ENCODE results near the gene CCDC6. TPM values are rescaled to one million over a fixed set of nuclear protein-coding genes. Genes with fewer than 3 reads are reported as not detected.
"Not testable (repeated sequence)": the region's sequence is repeated elsewhere in the genome, so short reads cannot be mapped to it uniquely, and the experiment has no call there.

The CCDC6 gene
- 100 to 1,000 TPM in 1 of 2 donors, 10 to 100 TPM in 1; 77.7 to 107 TPM for total RNA-seq

GRCh38 chr10:59906417-59907202 lies at the start of gene CCDC6:
CCDC6 (minus strand) TSS chr10:59906556; CDS start chr10:59906424, 132 bp downstream.
- Mint-ChIP-seq H3K36me3 (ENCODE audit: insufficient read depth in 2 of 2) (peaks cover 23 to 27% of the 10 kb centered on the region in 2 donors), H3K27me3 (ENCODE audit: low read depth) (no peaks in the 10 kb centered on the region), H3K27ac (peak within 1 kb of the TSS; percentile 96), H3K4me1 (ENCODE audit: low read depth) (peaks cover 73% of the 10 kb centered on the region), H3K9me3 (no peaks in the 10 kb centered on the region), H3K4me3 (peak within 1 kb of the TSS; percentile 84 to 97)
- ATAC-seq (replicated peaks in 1 of 2) (peak; percentile 79 to 80), DNase-seq (peak; percentile 95 to 96)

GRCh38 chr10:59954296-59954695 lies 47.9 kb upstream of the CCDC6 start:
- Mint-ChIP-seq H3K4me1 (ENCODE audit: low read depth) (no peaks in the 10 kb centered on the region), H3K4me3 (no peak overlapping the region), H3K36me3 (ENCODE audit: insufficient read depth in 2 of 2) (no peaks in the 10 kb centered on the region), H3K9me3 (no peaks in the 10 kb centered on the region), H3K27me3 (ENCODE audit: low read depth) (no peaks in the 10 kb centered on the region), H3K27ac (no peak overlapping the region)
- no peak for DNase-seq
- ATAC-seq (replicated peaks in 1 of 2), result no peak

- H3K36me3 Mint-ChIP-seq (ENCODE audit: insufficient read depth in 2 of 2); DNase-seq; H3K27me3 Mint-ChIP-seq (ENCODE audit: low read depth); ATAC-seq (replicated peaks in 1 of 2); H3K4me3 Mint-ChIP-seq; H3K4me1 Mint-ChIP-seq (ENCODE audit: low read depth); H3K9me3 Mint-ChIP-seq; H3K27ac Mint-ChIP-seq: not testable (repeated sequence)
Measured at GRCh38 chr10:59953711-59954110, 47.4 kb upstream of the CCDC6 start.

- H3K4me1 Mint-ChIP-seq (ENCODE audit: low read depth), result no peaks in the 10 kb centered on the region
- H3K4me3 Mint-ChIP-seq, result no peak overlapping the region
- H3K9me3 Mint-ChIP-seq, result no peaks in the 10 kb centered on the region
- DNase-seq (no peak), ATAC-seq (replicated peaks in 1 of 2) (no peak)
- H3K36me3 Mint-ChIP-seq (ENCODE audit: insufficient read depth in 2 of 2), result no peaks in the 10 kb centered on the region
- H3K27ac Mint-ChIP-seq, result no peak overlapping the region
- peaks cover 13% of the 10 kb centered on the region for H3K27me3 Mint-ChIP-seq (ENCODE audit: low read depth)
Measured at GRCh38 chr10:59950105-59950504, 43.7 kb upstream of the CCDC6 start.

- Mint-ChIP-seq H3K4me3 (no peak overlapping the region), H3K27ac (no peak overlapping the region), H3K4me1 (ENCODE audit: low read depth) (no peaks in the 10 kb centered on the region), H3K27me3 (ENCODE audit: low read depth) (peaks cover 13% of the 10 kb centered on the region), H3K9me3 (no peaks in the 10 kb centered on the region), H3K36me3 (ENCODE audit: insufficient read depth in 2 of 2) (no peaks in the 10 kb centered on the region)
- DNase-seq (no peak), ATAC-seq (replicated peaks in 1 of 2) (no peak)
Measured at GRCh38 chr10:59949608-59950007, 43.3 kb upstream of the CCDC6 start.

- Mint-ChIP-seq H3K27me3 (ENCODE audit: low read depth) (peaks cover 13% of the 10 kb centered on the region), H3K9me3 (no peaks in the 10 kb centered on the region)
Measured at GRCh38 chr10:59945991-59946390, 39.6 kb upstream of the CCDC6 start.

GRCh38 chr10:59945590-59945989 lies 39.2 kb upstream of the CCDC6 start:
- H3K27me3 Mint-ChIP-seq (ENCODE audit: low read depth), result peaks cover 13% of the 10 kb centered on the region
- H3K9me3 Mint-ChIP-seq, result no peaks in the 10 kb centered on the region
- no peak for DNase-seq
- no peak overlapping the region for H3K27ac Mint-ChIP-seq
- no peak for ATAC-seq (replicated peaks in 1 of 2)
- no peaks in the 10 kb centered on the region for H3K4me1 Mint-ChIP-seq (ENCODE audit: low read depth)
- H3K4me3 Mint-ChIP-seq, result no peak overlapping the region
- no peaks in the 10 kb centered on the region for H3K36me3 Mint-ChIP-seq (ENCODE audit: insufficient read depth in 2 of 2)

More at GRCh38 chr10:59945991-59946390, 39.6 kb upstream of the CCDC6 start:
- H3K4me3 Mint-ChIP-seq, result no peak overlapping the region
- H3K36me3 Mint-ChIP-seq (ENCODE audit: insufficient read depth in 2 of 2), result no peaks in the 10 kb centered on the region
- no peak overlapping the region for H3K27ac Mint-ChIP-seq
- ATAC-seq (replicated peaks in 1 of 2) (no peak), DNase-seq (no peak)
- no peaks in the 10 kb centered on the region for H3K4me1 Mint-ChIP-seq (ENCODE audit: low read depth)

GRCh38 chr10:59944339-59944935 lies 38.1 kb upstream of the CCDC6 start:
- Mint-ChIP-seq H3K4me3 (no peak overlapping the region), H3K36me3 (ENCODE audit: insufficient read depth in 2 of 2) (no peaks in the 10 kb centered on the region), H3K27ac (no peak overlapping the region), H3K27me3 (ENCODE audit: low read depth) (peaks cover 13% of the 10 kb centered on the region), H3K4me1 (ENCODE audit: low read depth) (no peaks in the 10 kb centered on the region), H3K9me3 (no peaks in the 10 kb centered on the region)
- ATAC-seq (replicated peaks in 1 of 2) (no peak), DNase-seq (no peak)

GRCh38 chr10:59942556-59942955 lies 36.2 kb upstream of the CCDC6 start:
- Mint-ChIP-seq H3K4me1 (ENCODE audit: low read depth) (no peaks in the 10 kb centered on the region), H3K36me3 (ENCODE audit: insufficient read depth in 2 of 2) (no peaks in the 10 kb centered on the region), H3K27ac (no peak overlapping the region), H3K9me3 (no peaks in the 10 kb centered on the region), H3K4me3 (no peak overlapping the region), H3K27me3 (ENCODE audit: low read depth) (peaks cover 19% of the 10 kb centered on the region)
- ATAC-seq (replicated peaks in 1 of 2) (no peak), DNase-seq (no peak)

GRCh38 chr10:59937720-59938119 lies 31.4 kb upstream of the CCDC6 start:
- no peak for DNase-seq
- Mint-ChIP-seq H3K4me3 (no peak overlapping the region), H3K27me3 (ENCODE audit: low read depth) (peaks cover 6% of the 10 kb centered on the region), H3K9me3 (no peaks in the 10 kb centered on the region), H3K36me3 (ENCODE audit: insufficient read depth in 2 of 2) (no peaks in the 10 kb centered on the region), H3K4me1 (ENCODE audit: low read depth) (no peaks in the 10 kb centered on the region), H3K27ac (no peak overlapping the region)
- ATAC-seq (replicated peaks in 1 of 2), result no peak

GRCh38 chr10:59934701-59935100 lies 28.3 kb upstream of the CCDC6 start:
- no peaks in the 10 kb centered on the region for H3K36me3 Mint-ChIP-seq (ENCODE audit: insufficient read depth in 2 of 2)
- ATAC-seq (replicated peaks in 1 of 2) (no peak), DNase-seq (no peak)
- no peak overlapping the region for H3K4me3 Mint-ChIP-seq
- no peak overlapping the region for H3K27ac Mint-ChIP-seq
- H3K27me3 Mint-ChIP-seq (ENCODE audit: low read depth), result peaks cover 10% of the 10 kb centered on the region
- no peaks in the 10 kb centered on the region for H3K4me1 Mint-ChIP-seq (ENCODE audit: low read depth)
- no peaks in the 10 kb centered on the region for H3K9me3 Mint-ChIP-seq

- not testable (repeated sequence) for H3K27ac Mint-ChIP-seq; ATAC-seq (replicated peaks in 1 of 2); H3K4me1 Mint-ChIP-seq (ENCODE audit: low read depth); H3K9me3 Mint-ChIP-seq; H3K27me3 Mint-ChIP-seq (ENCODE audit: low read depth); H3K36me3 Mint-ChIP-seq (ENCODE audit: insufficient read depth in 2 of 2); H3K4me3 Mint-ChIP-seq; DNase-seq
Measured at GRCh38 chr10:59930788-59931521, 24.6 kb upstream of the CCDC6 start.

- Mint-ChIP-seq H3K4me3 (no peak overlapping the region), H3K36me3 (ENCODE audit: insufficient read depth in 2 of 2) (peaks cover 7 to 10% of the 10 kb centered on the region in 2 donors), H3K27me3 (ENCODE audit: low read depth) (peaks cover 14% of the 10 kb centered on the region), H3K9me3 (peaks cover 9 to 11% of the 10 kb centered on the region in 2 donors), H3K4me1 (ENCODE audit: low read depth) (no peaks in the 10 kb centered on the region), H3K27ac (no peak overlapping the region)
- no peak for ATAC-seq (replicated peaks in 1 of 2)
- DNase-seq, result no peak
Measured at GRCh38 chr10:59926086-59926485, 19.7 kb upstream of the CCDC6 start.
